ENCODE measurements around the gene HMGA1.
A peak's percentile ranks its signal among the peaks of the same experiment; 100 is the strongest.

The HMGA1 gene

GRCh38 chr6:34235307-34236130 is 1.2 kb upstream of the HMGA1 start:
- H3K4me3 ChIP-seq (ENCODE audit: low read depth in 1 of 2, low read length in 2 of 2): peak overlapping the region; percentile 53 to 60
- no peaks in the 10 kb centered on the region for H3K27me3 ChIP-seq (ENCODE audit: low read depth, low read length)
- peaks cover 0 to 13% of the 10 kb centered on the region in 2 donors for H3K4me1 ChIP-seq (ENCODE audit: control insufficient read depth in 1 of 2, insufficient read depth in 2 of 2, low read length in 2 of 2)
- peak overlapping the region; percentile 79 for H3K27ac ChIP-seq (ENCODE audit: low read length)
- no peaks in the 10 kb centered on the region for H3K9me3 ChIP-seq (ENCODE audit: control insufficient read depth in 1 of 2, low read length in 2 of 2)
- peaks cover 0 to under 1% of the 10 kb centered on the region in 2 donors for H3K36me3 ChIP-seq (ENCODE audit: control insufficient read depth in 1 of 2, insufficient read depth in 2 of 2, low read length in 2 of 2)

- peak overlapping the region; percentile 79 for H3K27ac ChIP-seq (ENCODE audit: low read length)
- peak overlapping the region; percentile 53 to 60 for H3K4me3 ChIP-seq (ENCODE audit: low read depth in 1 of 2, low read length in 2 of 2)
- peaks cover 0 to 13% of the 10 kb centered on the region in 2 donors for H3K4me1 ChIP-seq (ENCODE audit: control insufficient read depth in 1 of 2, insufficient read depth in 2 of 2, low read length in 2 of 2)
- no peaks in the 10 kb centered on the region for H3K9me3 ChIP-seq (ENCODE audit: control insufficient read depth in 1 of 2, low read length in 2 of 2)
- no peaks in the 10 kb centered on the region for H3K27me3 ChIP-seq (ENCODE audit: low read depth, low read length)
- H3K36me3 ChIP-seq (ENCODE audit: control insufficient read depth in 1 of 2, insufficient read depth in 2 of 2, low read length in 2 of 2): peaks cover 0 to 5% of the 10 kb centered on the region in 2 donors
Observed at GRCh38 chr6:34236131-34236442, 586 bp upstream of the HMGA1 start.

- H3K4me3 ChIP-seq (ENCODE audit: low read depth in 1 of 2, low read length in 2 of 2): peak overlapping the region in 1 of 2 donors; percentile 82
- no peak overlapping the region for H3K27ac ChIP-seq (ENCODE audit: low read length)
- H3K4me1 ChIP-seq (ENCODE audit: control insufficient read depth in 1 of 2, insufficient read depth in 2 of 2, low read length in 2 of 2): peaks cover 0 to 13% of the 10 kb centered on the region in 2 donors
- peaks cover 8 to 13% of the 10 kb centered on the region in 2 donors for H3K36me3 ChIP-seq (ENCODE audit: control insufficient read depth in 1 of 2, insufficient read depth in 2 of 2, low read length in 2 of 2)
- no peaks in the 10 kb centered on the region for H3K9me3 ChIP-seq (ENCODE audit: control insufficient read depth in 1 of 2, low read length in 2 of 2)
- no peaks in the 10 kb centered on the region for H3K27me3 ChIP-seq (ENCODE audit: low read depth, low read length)
Observed at GRCh38 chr6:34237316-34237721, 646 bp downstream of the HMGA1 start.

- peak overlapping the region; percentile 62 to 82 for H3K4me3 ChIP-seq (ENCODE audit: low read depth in 1 of 2, low read length in 2 of 2)
- H3K4me1 ChIP-seq (ENCODE audit: control insufficient read depth in 1 of 2, insufficient read depth in 2 of 2, low read length in 2 of 2): peaks cover 0 to 13% of the 10 kb centered on the region in 2 donors
- no peaks in the 10 kb centered on the region for H3K9me3 ChIP-seq (ENCODE audit: control insufficient read depth in 1 of 2, low read length in 2 of 2)
- peak overlapping the region; percentile 39 for H3K27ac ChIP-seq (ENCODE audit: low read length)
- H3K36me3 ChIP-seq (ENCODE audit: control insufficient read depth in 1 of 2, insufficient read depth in 2 of 2, low read length in 2 of 2): peaks cover 8 to 13% of the 10 kb centered on the region in 2 donors
- H3K27me3 ChIP-seq (ENCODE audit: low read depth, low read length): no peaks in the 10 kb centered on the region
Observed at GRCh38 chr6:34237722-34238584, 1.3 kb downstream of the HMGA1 start.

GRCh38 chr6:34238585-34239499 is 2.2 kb downstream of the HMGA1 start:
- Histone ChIP-seq H3K27me3 (ENCODE audit: low read depth, low read length) (no peaks in the 10 kb centered on the region), H3K36me3 (ENCODE audit: control insufficient read depth in 1 of 2, insufficient read depth in 2 of 2, low read length in 2 of 2) (peaks cover 8 to 13% of the 10 kb centered on the region in 2 donors), H3K4me3 (ENCODE audit: low read depth in 1 of 2, low read length in 2 of 2) (peak overlapping the region; percentile 62 to 82), H3K9me3 (ENCODE audit: control insufficient read depth in 1 of 2, low read length in 2 of 2) (no peaks in the 10 kb centered on the region), H3K4me1 (ENCODE audit: control insufficient read depth in 1 of 2, insufficient read depth in 2 of 2, low read length in 2 of 2) (peaks cover 0 to 14% of the 10 kb centered on the region in 2 donors), H3K27ac (ENCODE audit: low read length) (peak overlapping the region; percentile 39)

GRCh38 chr6:34239500-34239825 is 2.8 kb downstream of the HMGA1 start:
- H3K36me3 ChIP-seq (ENCODE audit: control insufficient read depth in 1 of 2, insufficient read depth in 2 of 2, low read length in 2 of 2): peaks cover 8 to 17% of the 10 kb centered on the region in 2 donors
- H3K27me3 ChIP-seq (ENCODE audit: low read depth, low read length): no peaks in the 10 kb centered on the region
- peak overlapping the region; percentile 19 for H3K27ac ChIP-seq (ENCODE audit: low read length)
- peaks cover 0 to 20% of the 10 kb centered on the region in 2 donors for H3K4me1 ChIP-seq (ENCODE audit: control insufficient read depth in 1 of 2, insufficient read depth in 2 of 2, low read length in 2 of 2)
- H3K9me3 ChIP-seq (ENCODE audit: control insufficient read depth in 1 of 2, low read length in 2 of 2): no peaks in the 10 kb centered on the region
- no peak overlapping the region for H3K4me3 ChIP-seq (ENCODE audit: low read depth in 1 of 2, low read length in 2 of 2)

- Histone ChIP-seq H3K9me3 (ENCODE audit: control insufficient read depth in 1 of 2, low read length in 2 of 2) (no peaks in the 10 kb centered on the region), H3K4me3 (ENCODE audit: low read depth in 1 of 2, low read length in 2 of 2) (no peak overlapping the region), H3K4me1 (ENCODE audit: control insufficient read depth in 1 of 2, insufficient read depth in 2 of 2, low read length in 2 of 2) (peaks cover 0 to 24% of the 10 kb centered on the region in 2 donors), H3K27me3 (ENCODE audit: low read depth, low read length) (no peaks in the 10 kb centered on the region), H3K27ac (ENCODE audit: low read length) (peak overlapping the region; percentile 19), H3K36me3 (ENCODE audit: control insufficient read depth in 1 of 2, insufficient read depth in 2 of 2, low read length in 2 of 2) (peaks cover 8 to 17% of the 10 kb centered on the region in 2 donors)
Observed at GRCh38 chr6:34239893-34240292, 3.2 kb downstream of the HMGA1 start.

- H3K4me3 ChIP-seq (ENCODE audit: low read depth in 1 of 2, low read length in 2 of 2): no peak overlapping the region
- H3K36me3 ChIP-seq (ENCODE audit: control insufficient read depth in 1 of 2, insufficient read depth in 2 of 2, low read length in 2 of 2): peaks cover 8 to 17% of the 10 kb centered on the region in 2 donors
- H3K27ac ChIP-seq (ENCODE audit: low read length): no peak overlapping the region
- no peaks in the 10 kb centered on the region for H3K9me3 ChIP-seq (ENCODE audit: control insufficient read depth in 1 of 2, low read length in 2 of 2)
- H3K27me3 ChIP-seq (ENCODE audit: low read depth, low read length): no peaks in the 10 kb centered on the region
- peaks cover 0 to 24% of the 10 kb centered on the region in 2 donors for H3K4me1 ChIP-seq (ENCODE audit: control insufficient read depth in 1 of 2, insufficient read depth in 2 of 2, low read length in 2 of 2)
Observed at GRCh38 chr6:34240329-34241248, 3.9 kb downstream of the HMGA1 start.

- Histone ChIP-seq H3K27ac (ENCODE audit: low read length) (no peak overlapping the region), H3K36me3 (ENCODE audit: control insufficient read depth in 1 of 2, insufficient read depth in 2 of 2, low read length in 2 of 2) (peaks cover 8 to 17% of the 10 kb centered on the region in 2 donors), H3K9me3 (ENCODE audit: control insufficient read depth in 1 of 2, low read length in 2 of 2) (no peaks in the 10 kb centered on the region), H3K27me3 (ENCODE audit: low read depth, low read length) (no peaks in the 10 kb centered on the region), H3K4me1 (ENCODE audit: control insufficient read depth in 1 of 2, insufficient read depth in 2 of 2, low read length in 2 of 2) (peaks cover 0 to 19% of the 10 kb centered on the region in 2 donors), H3K4me3 (ENCODE audit: low read depth in 1 of 2, low read length in 2 of 2) (no peak overlapping the region)
Observed at GRCh38 chr6:34241351-34242215, 4.9 kb downstream of the HMGA1 start.
